ENCODE data around the gene FGF7. TPM values are rescaled to one million over a fixed set of nuclear protein-coding genes. Genes with fewer than 3 reads are reported as not detected.

The FGF7 gene
- total RNA-seq, 1 donor from 2014 or later, result 0.04 TPM

Other genes with a start within 250 kb of the FGF7 start
- 4.3 and 4.5 TPM in 2 replicates for gene FAM227B, start 197.6 kb downstream of the FGF7 start, total RNA-seq
- 20.5 and 21.4 TPM in 2 replicates for gene DTWD1, start 197.8 kb downstream of the FGF7 start, total RNA-seq